CD8-positive, alpha-beta memory T cell (primary cell): ENCODE measurements around the gene HDGFL3. TPM values are rescaled to one million over a fixed set of nuclear protein-coding genes. Genes with fewer than 3 reads are reported as not detected.

Experiments used
- CTCF ChIA-PET: fragments of 350-600 bp; sonication (Branson Sonifier 250); formaldehyde crosslinking; loops from one replicate; lab custom pipeline; 2021; ENCODE audit warnings: antibody characterized with exemption; lab: Charles Lee
- POLR2A ChIA-PET: fragments of 350-600 bp; sonication (Branson Sonifier 250); formaldehyde crosslinking; loops from one replicate; lab custom pipeline; 2021; ENCODE audit warnings: antibody characterized with exemption; lab: Charles Lee
- DNase-seq, 5 donors: peaks; one replicate each; pipeline versions ENCODE4 v3.0.0 to v3.0.0-alpha.2; 2020 to 2022; ENCODE audit warnings: mixed read lengths in 1 of 5
- H3K27ac ChIP-seq: one replicate; pipeline ENCODE4 v1.7.0; 2013; ENCODE audit warnings: low read depth, mild to moderate bottlenecking, low read length, moderate library complexity
- H3K27me3 ChIP-seq: 2 replicates; pipeline ENCODE4 v1.7.0; 2013; ENCODE audit warnings: low read length, mild to moderate bottlenecking; ENCODE audit not compliant: insufficient read depth, poor library complexity, severe bottlenecking
- H3K36me3 ChIP-seq: 2 replicates; pipeline ENCODE4 v1.7.0; 2013; ENCODE audit warnings: mild to moderate bottlenecking, low read length, moderate library complexity; ENCODE audit not compliant: insufficient read depth
- H3K4me1 ChIP-seq: 2 replicates; pipeline ENCODE4 v1.7.0; 2013; ENCODE audit warnings: mild to moderate bottlenecking, low read length, moderate library complexity; ENCODE audit not compliant: insufficient read depth
- H3K4me3 ChIP-seq: 2 replicates; pipeline ENCODE4 v1.7.0; 2013; ENCODE audit warnings: mild to moderate bottlenecking, low read length
- H3K9me3 ChIP-seq: 2 replicates; pipeline ENCODE4 v1.7.0; 2013; ENCODE audit warnings: mild to moderate bottlenecking, low read length
- H3K27ac Mint-ChIP-seq, 8 donors: one replicate each; pipeline ENCODE4 v1.8.0; 2020 to 2021; ENCODE audit warnings: mixed read lengths in 8 of 8, mild to moderate bottlenecking in 6 of 8, inconsistent platforms in 3 of 8, moderate library complexity in 3 of 8
- H3K27me3 Mint-ChIP-seq, 2 donors: one replicate each; pipeline ENCODE4 v1.8.0; 2020 to 2021; ENCODE audit warnings: mixed read lengths in 2 of 2, mild to moderate bottlenecking in 1 of 2, moderate library complexity in 1 of 2
- H3K36me3 Mint-ChIP-seq, 3 donors: one replicate each; pipeline ENCODE4 v1.8.0; 2020 to 2021; ENCODE audit warnings: mixed read lengths in 3 of 3, inconsistent platforms in 1 of 3, mild to moderate bottlenecking in 1 of 3
- H3K4me1 Mint-ChIP-seq, 3 donors: one replicate each; pipeline ENCODE4 v1.8.0; 2020 to 2021; ENCODE audit warnings: mixed read lengths in 3 of 3, inconsistent platforms in 1 of 3, mild to moderate bottlenecking in 1 of 3
- H3K4me3 Mint-ChIP-seq, 7 donors: one replicate each; pipeline ENCODE4 v1.8.0; 2020 to 2021; ENCODE audit warnings: mixed read lengths in 7 of 7, mild to moderate bottlenecking in 6 of 7, moderate library complexity in 4 of 7, inconsistent platforms in 2 of 7
- H3K9me3 Mint-ChIP-seq, 5 donors: one replicate each; pipeline ENCODE4 v1.8.0; 2020 to 2022; ENCODE audit warnings: mixed read lengths in 5 of 5, mild to moderate bottlenecking in 3 of 5, moderate library complexity in 2 of 5, inconsistent platforms in 1 of 5
- polyA plus RNA-seq: library from polyadenylated mRNA; unstranded; fragments of 300-500 nt; fragmentation: Illumina TruSeq; gene quantifications from one replicate; pipeline ENCODE4 v1.2.3, GENCODE V29; 2021
- total RNA-seq, 2 experiments: library from RNA; stranded (reverse); gene quantifications; one replicate each; pipeline ENCODE4 v1.2.3, GENCODE V29; 2021

HDGFL3 gene
- total and polyA plus RNA-seq, 3 experiments from 2014 or later, result 3.5 to 9.8 (median 7.7) TPM

GRCh38 chr15:83112233-83112955 is 95.2 kb downstream of the HDGFL3 start:
- Histone ChIP-seq H3K36me3 (no peaks in the 10 kb centered on the region), H3K4me1 (peaks cover 7% of the 10 kb centered on the region), H3K27me3 (peaks cover 5% of the 10 kb centered on the region), H3K9me3 (no peaks in the 10 kb centered on the region), H3K27ac (no peak overlapping the region), H3K4me3 (no peak overlapping the region)
- Mint-ChIP-seq H3K36me3 (no peaks in the 10 kb centered on the region), H3K9me3 (no peaks in the 10 kb centered on the region), H3K4me1 (peaks cover 7 to 11% (median 8%) of the 10 kb centered on the region in 3 donors), H3K27ac (peak overlapping the region in 1 of 8 donors; percentile 29), H3K4me3 (peak overlapping the region in 1 of 7 donors; percentile 72), H3K27me3 (peaks cover 34 to 36% of the 10 kb centered on the region in 2 donors)
- ChIA-PET POLR2A (no interaction called here), CTCF (no interaction called here)
- DNase-seq, result no peak

- Mint-ChIP-seq H3K4me1 (peaks cover 12 to 15% (median 13%) of the 10 kb centered on the region in 3 donors), H3K4me3 (peak overlapping the region in 1 of 7 donors; percentile 1), H3K27me3 (peaks cover 40 to 42% of the 10 kb centered on the region in 2 donors), H3K9me3 (no peaks in the 10 kb centered on the region), H3K27ac (no peak overlapping the region), H3K36me3 (no peaks in the 10 kb centered on the region)
- Histone ChIP-seq H3K4me3 (no peak overlapping the region), H3K27ac (no peak overlapping the region), H3K4me1 (peaks cover 7% of the 10 kb centered on the region), H3K9me3 (no peaks in the 10 kb centered on the region), H3K36me3 (no peaks in the 10 kb centered on the region), H3K27me3 (peaks cover 5% of the 10 kb centered on the region)
- CTCF ChIA-PET, result no interaction called here
- POLR2A ChIA-PET, result no interaction called here
- no peak for DNase-seq
These were observed 96.5 kb downstream of the HDGFL3 start for GRCh38 chr15:83111149-83111548.

- Mint-ChIP-seq H3K27ac (no peak overlapping the region), H3K4me1 (peaks cover 13 to 17% (median 13%) of the 10 kb centered on the region in 3 donors), H3K9me3 (no peaks in the 10 kb centered on the region), H3K27me3 (peaks cover 45 to 46% of the 10 kb centered on the region in 2 donors), H3K36me3 (no peaks in the 10 kb centered on the region), H3K4me3 (peak overlapping the region in 1 of 7 donors; percentile 33)
- H3K27ac ChIP-seq, result no peak overlapping the region
- no peaks in the 10 kb centered on the region for H3K9me3 ChIP-seq
- no peaks in the 10 kb centered on the region for H3K36me3 ChIP-seq
- no peak for DNase-seq
- H3K4me3 ChIP-seq, result no peak overlapping the region
- H3K27me3 ChIP-seq, result peaks cover 5% of the 10 kb centered on the region
- ChIA-PET CTCF (no interaction called here), POLR2A (no interaction called here)
- H3K4me1 ChIP-seq, result peaks cover 7% of the 10 kb centered on the region
These were observed 97.2 kb downstream of the HDGFL3 start for GRCh38 chr15:83110381-83110780.

- CTCF ChIA-PET, result no interaction called here
- peak overlapping the region in 1 of 8 donors; percentile 24 for H3K27ac Mint-ChIP-seq
- Histone ChIP-seq H3K27me3 (peaks cover 5% of the 10 kb centered on the region), H3K27ac (no peak overlapping the region), H3K36me3 (no peaks in the 10 kb centered on the region), H3K4me1 (peaks cover 7% of the 10 kb centered on the region), H3K4me3 (no peak overlapping the region), H3K9me3 (no peaks in the 10 kb centered on the region)
- POLR2A ChIA-PET, result no interaction called here
- no peaks in the 10 kb centered on the region for H3K9me3 Mint-ChIP-seq
- peaks cover 13 to 17% (median 14%) of the 10 kb centered on the region in 3 donors for H3K4me1 Mint-ChIP-seq
- H3K36me3 Mint-ChIP-seq, result no peaks in the 10 kb centered on the region
- H3K4me3 Mint-ChIP-seq, result peak overlapping the region in 2 of 7 donors; percentile 24 to 48
- DNase-seq, result no peak
- peaks cover 49 to 52% of the 10 kb centered on the region in 2 donors for H3K27me3 Mint-ChIP-seq
These were observed 98.1 kb downstream of the HDGFL3 start for GRCh38 chr15:83109532-83109931.

DNA sequence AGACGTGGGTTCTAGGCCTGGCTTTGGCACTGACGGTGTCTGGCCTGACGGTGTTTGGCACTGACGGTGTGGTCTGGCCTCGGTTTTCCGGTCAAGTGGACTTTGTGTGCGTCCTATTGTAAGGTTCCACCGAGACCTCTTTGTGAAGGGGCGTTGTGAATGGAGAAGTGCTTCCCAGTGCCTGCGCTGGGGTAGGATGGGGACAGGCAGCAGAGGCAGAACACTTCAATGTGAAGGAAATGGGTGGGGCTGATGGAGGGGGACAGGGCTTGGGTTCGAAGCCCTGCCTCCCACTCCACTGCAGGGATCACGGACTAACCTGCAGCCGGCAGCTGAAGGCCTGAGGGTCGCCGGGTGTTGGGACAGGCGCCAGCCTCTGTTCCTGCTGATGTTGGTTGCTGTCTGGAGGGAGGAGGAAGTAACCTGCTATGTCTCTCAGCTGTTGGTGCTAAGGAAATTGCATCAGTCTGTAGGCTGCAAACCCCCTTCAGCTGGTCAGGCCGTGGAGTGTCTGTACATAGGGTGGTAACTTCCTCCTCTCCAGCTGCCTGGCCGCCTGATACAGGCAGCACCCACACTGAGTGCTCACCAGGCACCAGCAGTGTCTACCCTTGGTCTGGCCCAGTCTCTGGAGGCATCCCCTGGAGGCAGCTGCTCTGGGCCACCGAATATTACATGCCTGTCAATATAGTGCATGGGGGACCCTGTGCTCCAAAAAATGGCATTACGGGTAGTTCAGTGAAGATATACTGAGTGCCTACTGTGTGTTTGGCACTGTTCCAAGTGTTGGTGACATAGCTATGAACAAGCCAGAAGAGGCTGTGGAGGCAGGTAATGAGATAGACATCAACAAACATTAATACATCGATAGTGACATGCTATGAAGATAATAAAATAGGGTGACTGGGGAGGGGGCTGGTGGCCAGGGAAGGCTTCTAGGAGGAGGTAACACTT is 99.1 kb downstream of the HDGFL3 start:
- H3K4me3 ChIP-seq, result peak overlapping the region; percentile 37
- Mint-ChIP-seq H3K4me3 (peak overlapping the region; percentile 6 to 71 (median 64)), H3K36me3 (peaks cover 0 to 6% (median 0%) of the 10 kb centered on the region in 3 donors), H3K27me3 (peaks cover 55 to 62% of the 10 kb centered on the region in 2 donors), H3K27ac (no peak overlapping the region), H3K9me3 (peaks cover 0 to 3% (median 0%) of the 10 kb centered on the region in 5 donors), H3K4me1 (peaks cover 13 to 17% (median 14%) of the 10 kb centered on the region in 3 donors)
- CTCF ChIA-PET, result no interaction called here
- no peak for DNase-seq
- POLR2A ChIA-PET, result no interaction called here
- peak overlapping the region; percentile 38 for H3K27ac ChIP-seq
- H3K27me3 ChIP-seq, result peaks cover 5% of the 10 kb centered on the region
- no peaks in the 10 kb centered on the region for H3K36me3 ChIP-seq
- peaks cover 7% of the 10 kb centered on the region for H3K4me1 ChIP-seq
- H3K9me3 ChIP-seq, result no peaks in the 10 kb centered on the region

DNA sequence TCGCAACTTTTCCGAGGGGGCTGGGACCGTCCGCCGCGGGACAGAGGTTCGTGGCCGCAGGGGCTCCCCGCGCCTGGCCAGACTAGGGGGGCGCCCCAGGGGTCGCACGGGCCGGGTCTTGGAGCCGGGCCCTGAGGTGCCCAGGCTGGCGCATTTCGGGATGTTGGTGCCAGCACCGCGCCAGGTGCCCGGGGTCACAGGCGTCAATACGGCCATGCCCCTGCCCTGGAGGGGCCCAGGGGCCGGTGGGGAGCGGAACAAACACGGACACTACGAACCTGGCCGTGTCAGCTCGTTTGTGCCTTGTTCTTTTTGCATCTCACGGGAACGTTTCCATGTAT is 99.8 kb downstream of the HDGFL3 start:
- no peak for DNase-seq
- no peaks in the 10 kb centered on the region for H3K36me3 ChIP-seq
- Mint-ChIP-seq H3K9me3 (peaks cover 0 to 3% (median 0%) of the 10 kb centered on the region in 5 donors), H3K27me3 (peaks cover 54 to 63% of the 10 kb centered on the region in 2 donors), H3K27ac (no peak overlapping the region), H3K36me3 (peaks cover 0 to 6% (median 0%) of the 10 kb centered on the region in 3 donors), H3K4me3 (peak overlapping the region in 5 of 7 donors; percentile 57 to 71 (median 66)), H3K4me1 (peaks cover 13 to 17% (median 14%) of the 10 kb centered on the region in 3 donors)
- H3K4me3 ChIP-seq, result peak overlapping the region; percentile 37
- ChIA-PET POLR2A (no interaction called here), CTCF (no interaction called here)
- H3K27ac ChIP-seq, result no peak overlapping the region
- peaks cover 7% of the 10 kb centered on the region for H3K4me1 ChIP-seq
- H3K9me3 ChIP-seq, result no peaks in the 10 kb centered on the region
- peaks cover 5% of the 10 kb centered on the region for H3K27me3 ChIP-seq

DNA sequence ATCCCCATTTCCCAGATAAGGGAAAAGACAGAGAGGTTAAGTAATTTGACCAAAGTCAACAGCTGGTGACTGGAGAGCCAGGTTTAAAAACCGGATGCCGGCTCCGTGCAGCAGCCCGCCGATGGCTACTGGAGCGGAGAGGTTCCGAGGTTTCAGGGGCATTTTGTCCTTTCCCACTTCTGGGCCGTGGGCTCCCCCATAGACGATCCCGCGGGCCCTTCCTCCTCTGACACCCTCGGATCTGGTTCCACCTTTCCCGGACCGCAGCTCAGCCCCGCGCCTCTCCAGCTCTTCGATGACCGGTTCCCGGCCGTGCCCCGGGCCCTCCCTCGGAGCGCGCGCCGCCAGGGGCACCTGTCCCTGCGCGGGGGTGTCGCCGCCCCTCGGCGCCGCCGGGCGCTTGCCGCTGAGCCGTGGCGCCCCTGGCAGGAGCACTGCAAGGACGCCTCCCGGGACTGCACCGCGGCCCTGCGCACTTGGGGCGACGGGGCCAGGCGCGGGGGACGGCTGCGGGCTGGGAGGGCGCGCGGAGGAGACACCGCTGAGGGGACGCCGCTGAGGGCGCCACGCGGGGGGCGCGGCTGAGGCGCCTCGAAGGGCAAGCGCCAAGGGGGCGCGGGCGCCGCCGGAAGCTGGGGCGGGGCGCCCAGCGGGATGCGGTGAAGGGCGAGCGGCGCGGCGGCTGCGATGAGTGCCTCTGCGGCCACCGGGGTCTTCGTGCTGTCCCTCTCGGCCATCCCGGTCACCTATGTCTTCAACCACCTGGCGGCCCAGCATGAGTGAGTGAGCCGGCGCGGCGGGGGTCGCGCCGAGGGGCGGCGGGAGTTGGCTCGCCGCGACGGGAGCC is 100.4 kb downstream of the HDGFL3 start, which contains the start of gene TM6SF1:
Gene TM6SF1, plus strand, starts transcription at position 652 of the 847 bp plus-strand sequence. Its CDS starts 36 bp downstream, at position 688.
- H3K4me3 ChIP-seq, result peak within 1 kb of the TSS; percentile 37
- POLR2A ChIA-PET, result no interaction called here
- CTCF ChIA-PET, result interaction anchor here (0.7 kb wide), 1 partner anchor 26 kb away, joined by 3 read pairs; no protein-coding TSS in a partner anchor

More for the DNA sequence above, 100.4 kb downstream of the HDGFL3 start, which contains the start of gene TM6SF1:
- no peak within 1 kb of the TSS for H3K27ac Mint-ChIP-seq
- Histone ChIP-seq H3K9me3 (no peaks in the 10 kb centered on the region), H3K27me3 (peaks cover 5% of the 10 kb centered on the region), H3K36me3 (no peaks in the 10 kb centered on the region), H3K27ac (no peak within 1 kb of the TSS), H3K4me1 (peaks cover 7% of the 10 kb centered on the region)
- H3K9me3 Mint-ChIP-seq, result peaks cover 0 to 3% (median 0%) of the 10 kb centered on the region in 5 donors
- peaks cover 13 to 17% (median 14%) of the 10 kb centered on the region in 3 donors for H3K4me1 Mint-ChIP-seq
- peak within 1 kb of the TSS; percentile 43 to 76 (median 66) for H3K4me3 Mint-ChIP-seq
- peaks cover 54 to 69% of the 10 kb centered on the region in 2 donors for H3K27me3 Mint-ChIP-seq
- peaks cover 0 to 6% (median 0%) of the 10 kb centered on the region in 3 donors for H3K36me3 Mint-ChIP-seq
- DNase-seq, result peak in 1 of 5 donors; percentile 5
